Measurements from ENCODE around the gene SHCBP1.

SHCBP1 gene

DNA sequence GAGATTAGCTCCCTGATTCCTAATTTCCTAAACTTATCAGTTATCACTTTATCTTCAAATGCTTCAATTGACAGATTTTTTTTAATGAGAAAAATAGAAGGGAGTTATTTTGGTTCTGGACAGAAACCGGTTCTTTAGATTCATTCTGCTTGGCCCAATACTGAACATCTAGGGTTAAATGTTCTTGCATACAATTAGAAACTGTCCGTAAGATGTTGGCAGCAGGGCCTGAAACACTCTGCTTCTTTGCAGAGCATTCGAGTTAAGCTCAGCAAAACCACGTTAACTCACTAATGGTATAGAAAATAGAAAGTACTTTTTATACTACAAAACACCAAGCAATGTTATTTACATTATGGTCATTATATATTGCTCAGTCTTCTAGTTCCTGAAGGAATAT, 7.2 kb downstream of the SHCBP1 start:
- H4K20me1 ChIP-seq (ENCODE audit: low read depth, low read length): no peaks in the 10 kb centered on the region
- no peak overlapping the region for H3K27ac ChIP-seq (ENCODE audit: low read depth, low read length)
- H3K36me3 ChIP-seq (ENCODE audit: low read length): peaks cover 49% of the 10 kb centered on the region
- H3K4me3 ChIP-seq (ENCODE audit: insufficient read depth, low read length, poor library complexity, severe bottlenecking): no peak overlapping the region
- no peaks in the 10 kb centered on the region for H3K9me3 ChIP-seq (ENCODE audit: insufficient read depth, low read length)
- no peak for TF ChIP-seq EZH2phosphoT487 (conservative IDR thresholded peaks at IDR 0.05; ENCODE audit: low read length)
- TF ChIP-seq, protein P1, sequence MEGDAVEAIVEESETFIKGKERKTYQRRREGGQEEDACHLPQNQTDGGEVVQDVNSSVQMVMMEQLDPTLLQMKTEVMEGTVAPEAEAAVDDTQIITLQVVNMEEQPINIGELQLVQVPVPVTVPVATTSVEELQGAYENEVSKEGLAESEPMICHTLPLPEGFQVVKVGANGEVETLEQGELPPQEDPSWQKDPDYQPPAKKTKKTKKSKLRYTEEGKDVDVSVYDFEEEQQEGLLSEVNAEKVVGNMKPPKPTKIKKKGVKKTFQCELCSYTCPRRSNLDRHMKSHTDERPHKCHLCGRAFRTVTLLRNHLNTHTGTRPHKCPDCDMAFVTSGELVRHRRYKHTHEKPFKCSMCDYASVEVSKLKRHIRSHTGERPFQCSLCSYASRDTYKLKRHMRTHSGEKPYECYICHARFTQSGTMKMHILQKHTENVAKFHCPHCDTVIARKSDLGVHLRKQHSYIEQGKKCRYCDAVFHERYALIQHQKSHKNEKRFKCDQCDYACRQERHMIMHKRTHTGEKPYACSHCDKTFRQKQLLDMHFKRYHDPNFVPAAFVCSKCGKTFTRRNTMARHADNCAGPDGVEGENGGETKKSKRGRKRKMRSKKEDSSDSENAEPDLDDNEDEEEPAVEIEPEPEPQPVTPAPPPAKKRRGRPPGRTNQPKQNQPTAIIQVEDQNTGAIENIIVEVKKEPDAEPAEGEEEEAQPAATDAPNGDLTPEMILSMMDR (IDR thresholded peaks at IDR 0.05; ENCODE audit: insufficient read depth, low read length, poor library complexity, severe bottlenecking): no peak
- H3K79me2 ChIP-seq (ENCODE audit: insufficient read depth, low read length): peaks cover 70% of the 10 kb centered on the region
- no peaks in the 10 kb centered on the region for H3K9me2 ChIP-seq (replicated peaks; ENCODE audit: insufficient read depth, low read length)
- no peaks in the 10 kb centered on the region for H3F3A ChIP-seq (ENCODE audit: insufficient read depth)
- no peak overlapping the region for H3K4me2 ChIP-seq (ENCODE audit: low read depth, low read length, poor library complexity, severe bottlenecking)
- H3K9ac ChIP-seq (ENCODE audit: low read length): no peak overlapping the region
- no peaks in the 10 kb centered on the region for H3K27me3 ChIP-seq (ENCODE audit: low read length)
- no peak overlapping the region for H2AFZ ChIP-seq (ENCODE audit: low read depth, low read length, severe bottlenecking)

DNA sequence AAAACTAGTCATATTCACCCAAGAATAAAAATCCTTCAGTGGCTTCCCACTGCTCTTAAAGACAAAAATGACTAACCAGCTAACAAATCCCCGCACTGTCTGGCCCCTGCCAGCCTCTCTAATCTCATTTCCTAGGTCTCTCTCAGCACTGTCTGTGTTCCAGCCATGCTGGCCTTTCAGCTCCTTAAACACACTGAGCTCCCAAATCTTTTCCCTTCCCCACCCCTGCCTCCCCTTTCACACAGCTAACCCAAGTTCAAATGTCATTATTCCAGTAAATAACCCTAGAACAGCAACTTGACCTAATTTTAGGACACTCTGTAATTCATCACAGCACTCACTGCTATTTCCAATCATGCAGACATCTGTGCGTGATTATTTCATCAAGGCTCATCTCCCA, 7.8 kb downstream of the SHCBP1 start:
- H2AFZ ChIP-seq (ENCODE audit: low read depth, low read length, severe bottlenecking): no peak overlapping the region
- H3K27me3 ChIP-seq (ENCODE audit: low read length): no peaks in the 10 kb centered on the region
- H3K36me3 ChIP-seq (ENCODE audit: low read length): peaks cover 49% of the 10 kb centered on the region
- no peak for TF ChIP-seq EZH2phosphoT487 (conservative IDR thresholded peaks at IDR 0.05; ENCODE audit: low read length)
- TF ChIP-seq, protein P1 (IDR thresholded peaks at IDR 0.05; ENCODE audit: insufficient read depth, low read length, poor library complexity, severe bottlenecking): no peak
- H3K9ac ChIP-seq (ENCODE audit: low read length): no peak overlapping the region
- H3K9me3 ChIP-seq (ENCODE audit: insufficient read depth, low read length): no peaks in the 10 kb centered on the region
- no peaks in the 10 kb centered on the region for H3K9me2 ChIP-seq (replicated peaks; ENCODE audit: insufficient read depth, low read length)
- no peaks in the 10 kb centered on the region for H3F3A ChIP-seq (ENCODE audit: insufficient read depth)
- H4K20me1 ChIP-seq (ENCODE audit: low read depth, low read length): no peaks in the 10 kb centered on the region
- H3K4me3 ChIP-seq (ENCODE audit: insufficient read depth, low read length, poor library complexity, severe bottlenecking): no peak overlapping the region
- peaks cover 64% of the 10 kb centered on the region for H3K79me2 ChIP-seq (ENCODE audit: insufficient read depth, low read length)
- H3K4me2 ChIP-seq (ENCODE audit: low read depth, low read length, poor library complexity, severe bottlenecking): no peak overlapping the region
- H3K27ac ChIP-seq (ENCODE audit: low read depth, low read length): no peak overlapping the region

DNA sequence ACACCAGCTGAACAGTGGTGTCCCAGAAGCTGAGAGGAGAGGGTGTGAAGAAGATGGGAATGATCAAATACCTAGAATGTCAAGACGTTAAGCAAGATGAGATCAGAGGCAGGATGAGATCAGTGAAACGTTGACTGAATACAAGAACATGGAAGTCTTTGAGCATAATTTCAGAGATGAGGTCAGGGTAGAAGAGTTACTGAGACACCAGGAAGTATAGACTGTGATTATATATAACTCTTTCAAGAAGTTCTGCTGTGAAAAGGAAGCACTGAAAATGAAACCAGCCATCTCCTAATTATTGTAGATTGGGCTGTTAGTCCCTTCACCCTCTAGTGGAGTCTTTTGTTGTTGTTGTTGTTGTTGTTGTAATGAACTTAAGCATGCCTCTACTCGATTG, 9.1 kb downstream of the SHCBP1 start:
- peaks cover 52% of the 10 kb centered on the region for H3K79me2 ChIP-seq (ENCODE audit: insufficient read depth, low read length)
- no peaks in the 10 kb centered on the region for H3K9me3 ChIP-seq (ENCODE audit: insufficient read depth, low read length)
- no peaks in the 10 kb centered on the region for H3F3A ChIP-seq (ENCODE audit: insufficient read depth)
- no peaks in the 10 kb centered on the region for H3K9me2 ChIP-seq (replicated peaks; ENCODE audit: insufficient read depth, low read length)
- H3K9ac ChIP-seq (ENCODE audit: low read length): no peak overlapping the region
- H2AFZ ChIP-seq (ENCODE audit: low read depth, low read length, severe bottlenecking): no peak overlapping the region
- no peak for TF ChIP-seq EZH2phosphoT487 (conservative IDR thresholded peaks at IDR 0.05; ENCODE audit: low read length)
- TF ChIP-seq, protein P1 (IDR thresholded peaks at IDR 0.05; ENCODE audit: insufficient read depth, low read length, poor library complexity, severe bottlenecking): no peak
- H3K36me3 ChIP-seq (ENCODE audit: low read length): peaks cover 43% of the 10 kb centered on the region
- H3K27me3 ChIP-seq (ENCODE audit: low read length): no peaks in the 10 kb centered on the region
- no peak overlapping the region for H3K4me2 ChIP-seq (ENCODE audit: low read depth, low read length, poor library complexity, severe bottlenecking)
- no peaks in the 10 kb centered on the region for H4K20me1 ChIP-seq (ENCODE audit: low read depth, low read length)
- no peak overlapping the region for H3K27ac ChIP-seq (ENCODE audit: low read depth, low read length)
- H3K4me3 ChIP-seq (ENCODE audit: insufficient read depth, low read length, poor library complexity, severe bottlenecking): no peak overlapping the region
